Measurements from ENCODE around the gene FAM221A. TPM values are rescaled to one million over a fixed set of nuclear protein-coding genes. Genes with fewer than 3 reads are reported as not detected.

Gene FAM221A
- total and polyA plus RNA-seq, 4 donors: 2.8 to 12.0 (median 5.4) TPM

GRCh38 chr7:23746629-23747028 lies 66.6 kb downstream of the FAM221A start:
- Histone ChIP-seq H3K4me1 (ENCODE audit: control insufficient read depth in 4 of 4, insufficient read depth in 4 of 4, low read length in 3 of 4) (no peaks in the 10 kb centered on the region), H3K4me3 (ENCODE audit: low read depth in 1 of 3, low read length in 3 of 3) (no peak overlapping the region), H3K36me3 (ENCODE audit: control insufficient read depth in 4 of 4, insufficient read depth in 3 of 4, low read depth in 1 of 4, low read length in 3 of 4) (no peaks in the 10 kb centered on the region), H3K9ac (ENCODE audit: low read depth in 1 of 2, low read length in 2 of 2) (no peak overlapping the region), H3K9me3 (ENCODE audit: control insufficient read depth in 4 of 4, low read length in 3 of 4) (peaks cover 0 to 7% (median 4%) of the 10 kb centered on the region in 4 donors), H3K27ac (ENCODE audit: low read depth in 1 of 2, low read length in 2 of 2) (no peak overlapping the region), H3K27me3 (ENCODE audit: control insufficient read depth in 4 of 4, insufficient read depth in 4 of 4, low read length in 3 of 4) (no peaks in the 10 kb centered on the region)
- WGBS: 93% methylated on average over 1 of the region's 1 CpG
- no peak for DNase-seq (ENCODE audit: low spot score)
- TF ChIP-seq MAX (IDR thresholded peaks at IDR 0.05) (no peak), SP1 (IDR thresholded peaks at IDR 0.05) (no peak), ZBTB33 (IDR thresholded peaks at IDR 0.05) (no peak)

GRCh38 chr7:23751852-23752251 lies 71.9 kb downstream of the FAM221A start:
- TF ChIP-seq HNF4G (IDR thresholded peaks at IDR 0.05): no peak
- no peak for TF ChIP-seq SP1 (IDR thresholded peaks at IDR 0.05)
- no peak for TF ChIP-seq ATF3 (IDR thresholded peaks at IDR 0.05)
- no peak for TF ChIP-seq FOXA1 (IDR thresholded peaks at IDR 0.05)
- no peak for TF ChIP-seq HNF4A (conservative IDR thresholded peaks at IDR 0.05)
- TF ChIP-seq REST (IDR thresholded peaks at IDR 0.05): no peak
- no peak for TF ChIP-seq JUND (IDR thresholded peaks at IDR 0.05)
- Histone ChIP-seq H3K9me3 (ENCODE audit: control insufficient read depth in 4 of 4, low read length in 3 of 4) (no peaks in the 10 kb centered on the region), H3K36me3 (ENCODE audit: control insufficient read depth in 4 of 4, insufficient read depth in 3 of 4, low read depth in 1 of 4, low read length in 3 of 4) (no peaks in the 10 kb centered on the region), H3K4me3 (ENCODE audit: low read depth in 1 of 3, low read length in 3 of 3) (no peak overlapping the region), H3K9ac (ENCODE audit: low read depth in 1 of 2, low read length in 2 of 2) (no peak overlapping the region), H3K4me1 (ENCODE audit: control insufficient read depth in 4 of 4, insufficient read depth in 4 of 4, low read length in 3 of 4) (no peaks in the 10 kb centered on the region), H3K27ac (ENCODE audit: low read depth in 1 of 2, low read length in 2 of 2) (no peak overlapping the region), H3K27me3 (ENCODE audit: control insufficient read depth in 4 of 4, insufficient read depth in 4 of 4, low read length in 3 of 4) (no peaks in the 10 kb centered on the region)
- WGBS: 78% methylated on average over 1 of the region's 1 CpG
- no peak for DNase-seq (ENCODE audit: low spot score)

Small RNA genes lying within 50 kb of the gene (small RNA-seq; reads per million reads assigned to genes)
- gene AC006026.2: not detected

Other genes starting within 250 kb of the FAM221A start
- gene IGF2BP3, start 209.7 kb upstream of the FAM221A start, total RNA-seq: 10 to 100 TPM in 1 of 2 donors, under 1 TPM in 1; 0.17 to 28.4 TPM
- gene IGF2BP3, start 209.7 kb upstream of the FAM221A start, polyA plus RNA-seq: under 1 TPM in 1 of 2 donors, not detected in 1; 0.23 TPM
- 10 to 100 TPM; 19.2 to 25.9 TPM for gene TRA2A, start 148.2 kb upstream of the FAM221A start, total RNA-seq
- gene TRA2A, start 148.2 kb upstream of the FAM221A start, polyA plus RNA-seq: 10 to 100 TPM; 13.7 to 24.3 TPM
- 10 to 100 TPM in 1 of 2 donors, 1 to 10 TPM in 1; 6.2 to 11.3 TPM for gene CCDC126, start 82.8 kb upstream of the FAM221A start, total RNA-seq
- 1 to 10 TPM; 4.8 to 9.3 TPM for gene CCDC126, start 82.8 kb upstream of the FAM221A start, polyA plus RNA-seq
- gene STK31, start 30.0 kb downstream of the FAM221A start, total RNA-seq: under 1 TPM; 0.05 to 0.59 TPM
- gene STK31, start 30.0 kb downstream of the FAM221A start, polyA plus RNA-seq: under 1 TPM; 0.03 to 0.31 TPM